GM21737 (cell line): Measurements from ENCODE around the gene TPRN.

Experiments
- ATAC-seq: cut with Tn5 transposase; IDR thresholded peaks from one replicate; pipeline ENCODE4 v1.9.1; 2021; ENCODE audit warnings: mild to moderate bottlenecking, moderate library complexity; ENCODE audit not compliant: unreplicated experiment

The TPRN gene

DNA sequence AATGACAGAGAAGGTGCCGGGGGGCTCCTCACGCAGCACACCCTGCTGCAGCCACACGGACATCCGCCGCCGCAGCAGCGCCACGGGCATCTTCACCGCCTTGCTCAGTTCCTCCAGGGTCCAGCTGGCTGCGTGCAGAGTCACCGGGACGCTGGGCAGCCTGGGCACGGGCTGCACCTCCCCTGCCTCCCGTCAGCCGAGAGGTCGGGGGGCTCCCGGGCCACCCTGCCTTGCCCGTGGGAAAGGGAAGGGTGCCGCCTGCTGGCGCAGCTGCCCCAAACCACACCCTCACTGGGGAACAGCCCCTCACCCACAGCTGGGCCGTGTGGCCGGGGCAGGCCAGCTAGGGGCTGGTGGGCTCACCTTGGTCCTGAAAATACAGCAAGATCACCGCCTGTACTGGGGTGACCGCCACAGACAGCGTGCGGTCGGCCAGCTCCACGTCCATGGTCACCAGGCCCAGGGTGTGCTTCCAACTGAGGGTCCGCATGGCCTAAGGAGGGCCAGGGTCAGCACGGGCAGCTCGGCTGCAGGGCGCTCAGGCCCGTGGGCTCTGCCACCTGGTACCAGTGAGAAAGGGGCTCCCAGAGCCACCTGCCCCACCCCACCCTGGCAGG lies 25.1 kb downstream of the TPRN start:
- no peak for ATAC-seq

DNA sequence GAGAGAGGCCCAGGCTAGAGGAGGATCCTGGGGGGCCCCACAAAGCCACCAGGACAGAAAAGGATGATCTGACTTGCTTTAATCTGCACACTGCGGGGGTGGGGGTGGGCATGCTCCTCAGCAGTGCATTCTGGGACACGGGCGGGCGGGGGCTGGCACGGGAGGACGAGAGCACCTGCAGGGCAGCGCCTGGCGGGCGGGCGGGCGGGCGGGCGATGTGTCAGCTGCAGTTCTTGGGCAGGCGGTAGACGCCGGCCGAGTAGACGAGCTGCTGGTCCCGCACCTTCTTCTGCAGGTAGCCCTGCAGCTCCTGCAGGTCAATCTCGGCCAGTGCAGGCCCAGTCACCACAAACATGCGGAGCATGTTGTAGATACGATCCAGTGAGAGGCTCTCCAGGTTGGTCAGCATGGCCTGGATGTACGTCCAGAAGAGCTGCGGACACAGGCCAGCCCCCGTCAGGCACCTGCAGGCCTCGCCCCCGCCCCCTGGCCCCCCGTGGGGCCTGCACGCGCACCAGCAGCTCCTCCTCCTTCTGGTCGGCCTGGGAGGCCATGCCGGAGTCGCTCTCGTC lies 25.7 kb downstream of the TPRN start:
- ATAC-seq = no peak

DNA sequence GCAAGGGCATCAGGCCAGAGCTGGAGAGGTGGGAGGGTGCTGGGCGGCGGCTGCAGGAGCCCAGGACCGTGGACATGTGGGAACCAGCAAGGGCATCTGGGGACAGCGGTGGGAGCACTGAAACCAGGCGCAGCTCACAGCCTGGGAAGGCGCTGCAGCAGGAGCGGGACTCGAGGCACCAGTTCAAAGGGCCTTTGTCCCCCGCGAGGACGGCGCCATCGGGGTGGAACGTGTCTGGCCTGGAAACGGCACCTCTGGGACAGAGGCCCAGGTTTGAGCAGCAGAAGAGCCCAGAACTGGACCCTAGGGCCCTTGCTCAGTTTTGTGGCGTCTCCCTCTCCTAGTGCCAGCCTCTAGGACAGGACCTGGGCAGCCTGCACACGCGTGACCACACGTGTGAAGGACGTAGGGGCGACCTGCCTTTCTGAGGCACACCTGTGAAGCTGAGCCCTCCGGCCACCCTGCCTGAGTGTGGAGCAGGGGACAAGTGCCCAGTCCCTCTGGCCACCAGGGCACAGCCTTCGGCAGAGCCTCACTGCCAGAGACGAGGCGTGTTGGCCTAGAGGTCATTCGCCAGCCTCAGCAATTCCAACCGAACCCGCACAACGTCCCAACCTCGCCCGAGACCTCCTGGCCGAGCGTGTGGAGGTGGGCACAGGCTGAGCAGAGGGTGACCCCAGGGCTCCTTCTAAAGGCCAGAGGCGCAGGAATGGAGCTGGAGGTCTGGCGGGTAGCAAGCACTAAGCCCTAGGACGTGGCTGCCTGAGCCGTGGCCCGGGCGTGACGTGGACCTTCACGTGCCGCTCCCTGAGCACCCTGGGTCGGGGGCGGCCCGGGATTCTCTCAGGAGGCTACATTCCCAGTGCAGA lies 26.5 kb downstream of the TPRN start:
- ATAC-seq = no peak

DNA sequence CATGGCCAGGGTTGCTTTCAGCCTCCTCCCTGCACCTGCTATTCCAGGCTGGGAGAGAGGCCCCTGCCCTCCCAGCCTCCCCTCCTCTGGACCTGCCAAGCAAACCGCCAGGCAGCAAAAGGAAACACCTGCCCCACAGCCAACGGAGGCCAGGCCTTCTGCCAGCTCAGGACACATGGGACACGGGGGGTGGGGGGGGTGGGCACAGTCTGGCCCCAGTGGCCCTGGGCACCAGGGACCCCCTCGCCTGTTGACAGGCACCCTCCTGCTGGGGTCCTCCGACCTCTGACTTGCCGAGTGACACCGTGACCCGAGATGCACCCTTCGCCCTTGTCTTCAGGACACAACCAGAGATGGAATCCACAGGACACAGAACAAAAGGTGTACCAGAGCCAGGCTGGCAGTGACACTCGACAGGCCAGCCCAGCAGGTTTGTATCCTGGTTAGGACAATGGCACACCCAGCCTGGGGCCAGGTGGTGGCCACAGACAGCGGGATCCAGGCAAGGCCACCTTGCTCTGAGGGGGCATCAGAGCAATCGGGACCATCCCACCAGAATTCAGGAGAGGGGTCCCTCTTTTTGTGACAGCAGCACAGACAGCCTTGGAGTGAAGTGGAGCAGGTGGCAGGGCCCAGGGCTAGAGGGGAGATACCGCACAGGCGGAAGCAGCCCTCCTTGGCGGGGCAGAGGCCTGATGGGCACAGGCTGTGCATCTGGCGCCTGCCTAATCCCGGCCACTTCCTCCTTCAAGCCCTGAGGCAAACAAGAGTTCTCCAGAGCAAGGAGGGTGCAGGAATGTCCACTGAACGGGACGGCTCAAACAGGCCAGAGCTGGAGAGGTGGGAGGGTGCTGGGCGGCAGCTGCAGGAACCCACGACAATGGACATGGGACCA lies 27.4 kb downstream of the TPRN start:
- ATAC-seq = no peak

DNA sequence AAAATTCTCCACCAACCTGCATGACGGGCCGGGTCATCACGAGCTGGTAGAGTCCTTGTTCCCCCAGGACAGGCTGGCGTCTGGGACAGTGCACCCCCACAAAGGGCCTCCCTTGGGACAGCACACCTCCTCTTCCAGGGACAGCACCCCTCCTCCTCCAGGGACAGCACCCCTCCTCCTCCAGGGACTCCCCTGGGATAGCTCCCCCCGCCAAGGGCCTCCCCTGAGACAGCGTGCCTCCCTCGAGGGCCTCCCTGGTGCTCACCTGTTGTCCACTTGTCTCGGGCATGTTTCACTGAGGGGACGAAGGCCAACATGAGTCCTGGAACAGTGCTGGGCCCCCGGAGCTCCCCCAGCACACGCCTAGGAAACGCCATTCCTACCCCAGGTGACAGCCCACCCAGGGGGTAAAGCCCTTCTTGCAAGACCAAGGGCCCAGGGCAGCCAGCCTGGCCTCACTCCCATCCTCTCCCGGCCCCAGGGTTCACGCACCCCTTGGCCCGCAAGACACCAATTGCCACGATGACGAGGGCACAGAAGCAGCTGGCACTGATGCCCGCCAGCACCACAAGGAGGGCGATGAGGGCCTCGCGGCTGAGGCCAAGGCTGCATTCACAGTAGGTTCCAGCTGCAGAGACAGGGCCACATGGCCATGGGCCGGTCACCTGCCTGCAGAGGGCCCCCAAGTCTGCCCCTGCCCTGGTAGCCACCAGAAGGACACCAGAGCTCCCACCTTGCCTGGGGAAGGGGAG lies 29.2 kb downstream of the TPRN start:
- no peak for ATAC-seq

DNA sequence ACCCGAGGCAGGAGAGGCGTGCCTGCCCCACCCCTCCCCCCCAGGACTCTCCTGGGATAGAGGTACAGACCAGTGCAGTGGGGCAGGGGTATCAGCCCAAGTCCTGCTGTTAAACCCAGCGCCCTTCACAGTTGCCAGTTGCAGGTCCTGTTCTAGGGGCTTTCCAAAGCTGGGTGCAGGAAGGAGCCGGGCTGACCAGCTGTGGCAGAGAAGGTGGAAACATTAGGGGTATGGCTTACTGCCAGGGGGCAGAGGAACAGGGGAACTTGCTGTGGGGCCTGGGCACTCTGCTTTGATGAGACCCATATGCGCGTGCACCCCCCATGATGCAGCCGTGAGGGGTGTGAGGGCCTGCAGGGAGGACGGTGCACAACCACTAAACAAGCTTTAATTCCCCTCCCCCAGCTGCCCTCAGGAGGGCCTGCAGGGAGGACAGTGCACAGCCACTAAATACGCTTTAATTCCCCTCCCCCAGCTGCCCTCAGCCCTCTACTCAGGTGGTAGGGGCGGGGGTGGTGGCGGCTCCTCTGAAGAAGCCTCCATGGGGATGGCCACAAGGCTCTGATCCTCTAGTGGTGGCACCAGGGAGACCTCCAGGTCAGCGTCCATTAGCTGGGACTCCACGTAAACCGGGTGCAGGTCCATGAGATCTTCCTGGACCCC lies 29.9 kb downstream of the TPRN start:
- no peak for ATAC-seq

DNA sequence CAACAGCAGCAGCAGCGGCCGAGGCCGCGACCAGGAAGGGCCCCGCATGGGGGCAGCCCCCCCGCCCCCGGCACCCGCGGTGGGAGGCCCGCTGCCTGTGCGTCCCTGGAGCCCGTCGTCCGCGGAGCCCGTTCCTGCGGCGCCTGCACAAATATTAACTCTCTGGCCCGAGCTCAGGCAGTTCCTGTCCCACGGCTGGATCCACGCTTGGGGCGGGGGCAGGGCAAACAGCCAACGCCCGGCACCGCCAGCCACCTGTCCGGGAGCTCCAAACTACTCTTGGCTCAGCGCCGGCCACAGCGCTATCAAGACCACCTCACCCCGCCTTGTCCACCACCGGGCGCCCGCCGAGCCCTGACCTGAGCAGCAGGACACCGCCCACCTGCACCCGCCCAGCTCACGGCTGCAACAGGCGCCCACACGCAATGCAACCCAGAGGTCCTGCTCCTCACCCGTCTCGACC lies 30.6 kb downstream of the TPRN start, which contains the start of gene LRRC26:
LRRC26 (minus strand) TSS at position 156 of the 463 bp plus-strand sequence; CDS start at position 48, 108 bp downstream.
- no peak for ATAC-seq

DNA sequence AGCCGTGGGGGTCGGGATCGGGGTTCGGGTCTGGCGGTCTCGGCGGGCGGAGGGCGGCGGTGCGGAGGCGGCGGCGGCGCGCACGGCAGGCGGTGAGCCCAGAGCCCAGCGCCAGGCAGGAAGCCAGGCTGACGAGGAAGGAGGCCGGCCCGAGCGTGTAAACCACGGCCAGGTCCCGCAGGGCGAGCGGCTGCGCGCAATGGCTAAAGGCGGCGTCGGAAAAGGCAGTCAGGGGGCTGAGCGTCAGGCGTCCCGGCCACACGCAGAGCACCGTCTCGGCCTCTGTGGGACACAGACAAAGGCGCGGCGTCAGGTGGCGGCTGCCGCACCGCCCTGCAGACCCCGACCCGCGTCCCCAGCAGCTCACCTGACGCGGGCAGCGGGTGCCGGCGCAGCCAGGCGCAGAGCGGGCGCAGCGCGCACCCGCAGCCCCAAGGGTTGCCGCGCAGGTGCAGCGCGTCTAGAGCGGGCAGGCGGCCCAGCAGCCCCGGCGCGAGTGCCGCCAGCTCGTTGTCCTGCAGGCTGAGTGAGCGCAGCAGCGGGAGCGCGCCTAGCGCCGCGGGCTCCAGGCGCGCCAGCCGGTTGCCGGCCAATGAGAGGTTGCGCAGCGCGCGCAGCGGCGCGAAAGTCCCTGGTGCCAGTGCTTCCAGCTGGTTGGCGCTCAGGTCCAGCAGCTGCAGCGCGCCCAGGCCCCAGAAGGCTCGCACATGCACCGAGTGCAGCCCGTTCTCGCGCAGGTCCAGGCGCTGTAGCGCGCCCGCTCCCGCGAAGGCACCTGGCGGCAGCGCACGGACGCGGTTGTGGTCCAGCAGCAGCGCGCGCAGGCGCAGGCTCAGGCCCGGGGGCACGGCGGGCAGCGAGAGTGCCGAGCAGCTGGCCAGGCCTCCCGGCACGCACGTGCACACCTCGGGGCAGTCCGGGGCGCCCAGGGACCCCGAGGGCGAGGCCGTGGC lies 31.4 kb downstream of the TPRN start:
- no peak for ATAC-seq

DNA sequence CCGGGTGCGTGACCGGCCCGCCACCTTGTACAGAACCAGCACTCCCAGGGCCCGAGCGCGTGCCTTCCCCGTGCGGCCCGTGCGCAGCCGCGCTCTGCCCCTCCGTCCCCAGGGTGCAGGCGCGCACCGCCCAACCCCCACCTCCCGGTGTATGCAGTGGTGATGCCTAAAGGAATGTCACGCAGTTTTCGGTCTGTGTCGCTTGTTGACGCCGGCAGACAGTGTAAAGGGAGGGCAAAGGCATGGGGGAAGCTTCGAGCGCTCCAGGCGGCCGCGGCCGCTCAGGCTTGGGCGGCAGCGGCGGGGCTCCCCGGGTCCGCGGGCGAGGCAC lies 32.0 kb downstream of the TPRN start:
- no peak for ATAC-seq

DNA sequence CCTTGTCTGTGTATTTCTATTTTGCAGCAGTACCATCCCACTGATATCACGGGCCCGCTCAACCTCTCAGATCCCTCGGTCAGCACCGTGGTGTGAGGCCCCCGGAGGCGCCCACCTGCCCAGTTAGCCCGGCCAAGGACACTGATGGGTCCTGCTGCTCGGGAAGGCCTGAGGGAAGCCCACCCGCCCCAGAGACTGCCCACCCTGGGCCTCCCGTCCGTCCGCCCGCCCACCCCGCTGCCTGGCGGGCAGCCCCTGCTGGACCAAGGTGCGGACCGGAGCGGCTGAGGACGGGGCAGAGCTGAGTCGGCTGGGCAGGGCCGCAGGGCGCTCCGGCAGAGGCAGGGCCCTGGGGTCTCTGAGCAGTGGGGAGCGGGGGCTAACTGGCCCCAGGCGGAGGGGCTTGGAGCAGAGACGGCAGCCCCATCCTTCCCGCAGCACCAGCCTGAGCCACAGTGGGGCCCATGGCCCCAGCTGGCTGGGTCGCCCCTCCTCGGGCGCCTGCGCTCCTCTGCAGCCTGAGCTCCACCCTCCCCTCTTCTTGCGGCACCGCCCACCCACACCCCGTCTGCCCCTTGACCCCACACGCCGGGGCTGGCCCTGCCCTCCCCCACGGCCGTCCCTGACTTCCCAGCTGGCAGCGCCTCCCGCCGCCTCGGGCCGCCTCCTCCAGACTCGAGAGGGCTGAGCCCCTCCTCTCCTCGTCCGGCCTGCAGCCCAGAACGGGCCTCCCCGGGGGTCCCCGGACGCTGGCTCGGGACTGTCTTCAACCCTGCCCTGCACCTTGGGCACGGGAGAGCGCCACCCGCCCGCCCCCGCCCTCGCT lies 32.6 kb downstream of the TPRN start:
- ATAC-seq = no peak

DNA sequence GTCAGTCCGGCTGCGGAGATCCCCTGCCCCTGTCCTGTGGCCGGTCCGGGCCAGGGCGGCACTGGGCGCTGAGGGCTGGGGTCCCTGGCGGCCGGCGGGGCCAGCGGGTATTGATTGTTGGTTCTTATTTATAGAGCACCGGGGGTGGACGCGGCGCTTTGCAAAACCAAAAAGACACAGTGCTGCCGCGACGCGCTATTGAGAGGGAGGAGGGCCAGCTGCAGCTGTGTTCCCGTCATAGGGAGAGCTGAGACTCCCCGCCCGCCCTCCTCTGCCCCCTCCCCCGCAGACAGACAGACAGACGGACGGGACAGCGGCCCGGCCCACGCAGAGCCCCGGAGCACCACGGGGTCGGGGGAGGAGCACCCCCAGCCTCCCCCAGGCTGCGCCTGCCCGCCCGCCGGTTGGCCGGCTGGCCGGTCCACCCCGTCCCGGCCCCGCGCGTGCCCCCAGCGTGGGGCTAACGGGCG lies 33.2 kb downstream of the TPRN start:
- ATAC-seq = no peak

DNA sequence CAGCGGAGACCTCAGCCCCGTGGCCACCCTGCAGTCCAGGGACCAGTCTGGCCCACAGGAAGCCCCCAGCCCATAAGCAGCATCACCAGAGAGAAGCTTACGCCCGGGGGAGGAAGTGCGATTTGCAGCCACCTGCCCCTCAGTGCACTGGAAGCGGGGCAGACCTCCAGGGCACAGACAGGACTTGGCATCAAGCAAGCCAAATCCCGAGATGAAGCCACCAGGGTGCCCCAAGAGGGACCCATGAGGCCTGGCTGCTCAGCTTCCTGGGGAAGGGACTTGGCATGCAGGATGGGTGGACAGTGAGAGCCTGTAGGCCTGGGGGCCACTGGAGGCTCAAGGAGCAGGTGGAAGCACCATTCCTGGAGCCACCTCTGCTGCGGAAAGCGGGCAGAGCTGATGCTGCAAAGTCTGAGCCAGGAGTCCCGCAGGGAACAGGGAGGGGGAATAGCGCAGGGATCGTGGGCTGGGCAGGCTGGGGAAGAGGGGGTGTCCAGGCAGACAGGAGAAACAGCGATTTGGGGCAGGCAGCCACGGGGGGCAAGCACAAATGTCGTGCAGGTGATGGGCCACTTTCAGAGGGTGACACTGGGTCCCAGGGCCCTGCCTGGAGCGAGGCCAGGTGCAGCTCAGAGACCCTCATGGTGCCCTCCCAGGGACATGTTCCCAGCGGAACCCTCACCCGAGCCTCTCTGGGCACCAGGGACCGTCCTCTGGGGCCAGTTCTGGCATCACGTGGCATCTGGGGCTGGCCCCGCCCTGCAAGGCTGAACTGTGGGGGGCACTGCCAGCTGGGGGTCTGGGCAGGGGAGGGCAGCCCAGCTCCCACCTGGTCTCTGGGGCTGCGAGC lies 33.9 kb downstream of the TPRN start:
- ATAC-seq = no peak

DNA sequence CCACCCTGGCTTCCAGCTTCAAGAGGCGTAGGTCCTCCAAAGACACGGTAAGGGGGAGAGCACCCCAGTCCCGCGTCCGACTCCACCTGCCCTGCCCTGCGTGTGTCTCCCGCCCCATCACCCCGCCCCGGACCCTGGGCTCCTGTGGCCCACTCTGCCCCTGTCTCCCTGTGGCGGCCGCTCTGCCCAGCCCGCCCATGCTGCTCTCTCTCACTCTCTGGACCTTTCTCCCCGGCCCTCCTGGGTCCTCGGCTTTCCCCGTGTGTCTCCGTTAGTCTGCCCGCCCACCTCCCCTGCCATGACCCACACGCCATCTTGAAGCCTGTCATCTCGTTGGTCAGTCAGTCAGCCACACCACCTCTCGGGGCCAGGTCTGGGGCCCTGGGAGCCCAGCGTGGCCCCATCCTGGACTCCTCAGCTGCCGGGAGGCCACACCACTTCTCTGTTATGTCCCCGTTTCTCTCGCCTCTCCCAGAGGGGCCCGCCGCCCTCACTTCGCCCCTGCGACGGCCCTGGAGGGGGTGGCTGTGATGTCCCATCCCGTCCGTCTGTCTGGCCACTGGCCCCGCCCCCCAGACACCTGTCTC lies 35.2 kb downstream of the TPRN start:
- ATAC-seq = no peak

DNA sequence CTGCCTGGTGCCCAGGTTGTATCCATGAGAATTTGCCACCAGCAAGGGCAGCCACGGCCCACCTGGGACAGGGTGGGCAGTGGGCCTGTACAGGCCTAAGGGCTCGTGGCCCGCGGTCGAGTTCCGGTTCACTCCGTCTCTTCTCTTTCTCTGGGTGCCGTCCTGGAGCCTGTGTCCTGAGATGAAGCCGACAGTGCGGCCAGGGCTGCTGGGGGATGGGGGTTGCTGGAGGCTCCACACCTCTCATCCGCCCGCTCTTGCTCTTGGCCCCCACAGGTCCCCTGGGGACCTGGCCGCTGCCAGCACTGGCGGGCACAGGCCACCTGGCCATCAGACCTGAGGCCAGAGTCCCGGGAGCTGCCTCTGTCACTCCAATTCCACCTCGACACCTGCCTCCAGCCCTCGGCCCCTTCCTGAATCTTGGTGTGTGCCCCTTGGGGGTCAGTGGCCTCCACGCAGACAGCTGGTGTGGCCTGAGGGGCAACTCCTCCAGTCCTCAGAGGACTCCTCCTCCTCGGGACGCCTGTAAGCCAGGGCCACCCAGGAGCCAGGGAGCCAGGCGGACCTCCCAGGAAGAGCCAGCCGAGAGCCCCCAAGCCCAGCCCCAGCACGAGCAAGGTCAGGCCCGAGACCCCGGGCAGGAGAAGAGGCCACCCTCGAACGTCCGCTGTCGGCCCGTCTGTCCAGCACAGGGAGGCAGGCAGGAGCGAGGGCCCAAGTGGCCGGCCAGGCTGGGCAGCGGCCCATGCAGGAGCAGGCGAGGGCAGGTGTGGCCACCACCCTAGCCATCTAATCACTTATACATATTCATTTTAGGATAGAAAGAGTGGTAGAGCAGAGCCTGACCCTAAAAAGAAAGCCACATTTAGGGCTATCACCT lies 35.9 kb downstream of the TPRN start:
- ATAC-seq = no peak

DNA sequence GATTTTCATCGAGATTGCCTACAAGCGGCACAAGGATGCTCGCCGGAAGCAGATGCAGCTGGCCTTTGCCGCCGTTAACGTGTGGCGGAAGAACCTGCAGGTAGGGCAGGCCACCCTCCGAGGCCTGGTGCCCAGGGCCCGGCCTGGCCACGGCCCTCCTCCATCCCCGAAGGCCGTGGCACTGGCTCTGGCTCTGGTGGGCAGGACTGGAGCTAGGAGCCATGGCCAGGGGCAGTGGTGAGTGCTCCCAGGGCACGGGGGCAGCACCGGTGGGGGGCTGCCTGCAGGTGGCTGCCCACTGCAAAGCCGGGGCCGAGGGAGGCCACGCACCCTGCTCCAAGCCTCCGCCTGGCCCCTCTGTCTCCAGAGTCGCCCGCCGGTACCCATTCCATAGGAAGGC lies 36.7 kb downstream of the TPRN start:
- no peak for ATAC-seq

DNA sequence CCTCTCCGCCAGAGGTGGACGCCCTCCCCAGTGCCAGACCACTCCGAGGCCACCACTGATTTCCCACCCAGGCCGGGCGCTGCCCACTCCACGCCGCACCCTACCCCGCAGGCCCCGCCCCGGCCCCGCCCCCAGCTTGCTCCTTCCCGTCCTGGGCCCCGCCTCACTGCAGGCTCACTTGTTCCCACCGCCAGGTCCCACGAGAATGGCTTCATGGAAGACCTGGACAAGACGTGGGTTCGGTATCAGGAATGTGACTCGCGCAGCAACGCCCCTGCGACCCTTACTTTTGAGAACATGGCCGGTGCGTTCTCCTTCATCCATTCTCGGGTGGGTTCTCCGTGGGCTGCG lies 37.2 kb downstream of the TPRN start:
- no peak for ATAC-seq
